ENCODE measurements around the gene TRIM66. TPM values are rescaled to one million over a fixed set of nuclear protein-coding genes. Genes with fewer than 3 reads are reported as not detected.

The TRIM66 gene, protein sequence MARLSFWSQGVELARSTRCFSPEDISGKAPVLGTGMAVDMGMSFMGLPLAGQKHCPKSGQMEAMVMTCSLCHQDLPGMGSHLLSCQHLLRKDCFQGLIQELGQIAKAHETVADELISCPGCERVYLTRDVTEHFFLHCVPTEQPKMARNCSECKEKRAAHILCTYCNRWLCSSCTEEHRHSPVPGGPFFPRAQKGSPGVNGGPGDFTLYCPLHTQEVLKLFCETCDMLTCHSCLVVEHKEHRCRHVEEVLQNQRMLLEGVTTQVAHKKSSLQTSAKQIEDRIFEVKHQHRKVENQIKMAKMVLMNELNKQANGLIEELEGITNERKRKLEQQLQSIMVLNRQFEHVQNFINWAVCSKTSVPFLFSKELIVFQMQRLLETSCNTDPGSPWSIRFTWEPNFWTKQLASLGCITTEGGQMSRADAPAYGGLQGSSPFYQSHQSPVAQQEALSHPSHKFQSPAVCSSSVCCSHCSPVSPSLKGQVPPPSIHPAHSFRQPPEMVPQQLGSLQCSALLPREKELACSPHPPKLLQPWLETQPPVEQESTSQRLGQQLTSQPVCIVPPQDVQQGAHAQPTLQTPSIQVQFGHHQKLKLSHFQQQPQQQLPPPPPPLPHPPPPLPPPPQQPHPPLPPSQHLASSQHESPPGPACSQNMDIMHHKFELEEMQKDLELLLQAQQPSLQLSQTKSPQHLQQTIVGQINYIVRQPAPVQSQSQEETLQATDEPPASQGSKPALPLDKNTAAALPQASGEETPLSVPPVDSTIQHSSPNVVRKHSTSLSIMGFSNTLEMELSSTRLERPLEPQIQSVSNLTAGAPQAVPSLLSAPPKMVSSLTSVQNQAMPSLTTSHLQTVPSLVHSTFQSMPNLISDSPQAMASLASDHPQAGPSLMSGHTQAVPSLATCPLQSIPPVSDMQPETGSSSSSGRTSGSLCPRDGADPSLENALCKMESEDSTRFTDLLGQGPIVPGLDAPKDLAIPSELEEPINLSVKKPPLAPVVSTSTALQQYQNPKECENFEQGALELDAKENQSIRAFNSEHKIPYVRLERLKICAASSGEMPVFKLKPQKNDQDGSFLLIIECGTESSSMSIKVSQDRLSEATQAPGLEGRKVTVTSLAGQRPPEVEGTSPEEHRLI (N-terminal part only)
- total RNA-seq (5.6 and 13.7 TPM in 2 replicates), polyA plus RNA-seq (2.5 and 3.9 TPM in 2 replicates), polyA minus RNA-seq (ENCODE audit: low replicate concordance) (2.0 and 2.7 TPM in 2 replicates)
- 1.5 and 1.6 TPM in 2 replicates for polyA plus RNA-seq (2012)

DNA sequence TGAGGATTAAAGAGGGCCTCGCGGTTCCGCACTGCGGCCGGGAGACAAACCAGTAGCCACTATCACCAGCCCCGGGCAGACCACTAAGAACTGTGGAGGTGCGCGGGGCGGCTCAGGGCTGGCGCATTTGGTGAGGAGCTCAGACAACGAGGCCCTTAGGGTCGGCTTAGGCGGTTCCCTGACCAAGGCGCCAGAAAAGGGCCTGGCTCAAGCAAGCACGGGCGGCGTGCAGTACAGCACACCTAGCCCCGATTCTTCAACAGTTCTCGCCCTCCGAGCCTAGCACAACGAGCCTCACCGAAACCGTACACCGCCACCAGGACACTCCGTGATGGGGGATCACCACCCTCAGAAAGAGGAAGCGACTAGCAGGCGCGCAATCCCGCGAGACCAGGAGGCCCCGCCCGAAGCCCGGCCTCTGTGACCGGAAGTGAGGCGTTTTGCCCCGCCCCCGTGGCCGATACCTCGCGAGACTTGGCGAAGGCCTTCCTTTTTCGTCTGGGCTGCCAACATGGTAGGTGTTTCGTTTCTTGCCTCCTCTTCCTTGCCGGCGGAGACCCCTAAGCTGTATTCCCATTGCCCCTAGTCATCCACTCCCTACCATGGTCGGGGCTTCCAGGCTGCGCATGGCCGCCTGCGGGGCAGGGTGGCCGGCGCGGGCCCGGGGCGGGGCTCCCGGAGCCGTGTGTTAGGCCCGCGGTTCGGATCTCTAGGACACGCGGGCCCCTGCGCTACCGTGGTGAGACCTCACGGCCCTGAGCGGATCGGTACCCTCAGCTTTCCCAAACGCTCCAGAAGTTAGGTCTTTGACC lies at the start of gene TRIM66, which contains the start of gene RPL27A:
TRIM66 (minus strand) TSS at position 363 of the 812 bp plus-strand sequence. CDS start 10,391 bp downstream, outside the sequence.
RPL27A (plus strand) TSS at position 490 of the 812 bp plus-strand sequence; CDS start at position 512, 22 bp downstream.
- Histone ChIP-seq H3K36me3 (ENCODE audit: control insufficient read depth, insufficient read depth, low read length) (peaks cover 18% of the 10 kb centered on the region), H3K9ac (ENCODE audit: insufficient read depth, low read length) (peak within 1 kb of the TSS; percentile 99), H3K79me2 (ENCODE audit: control insufficient read depth, insufficient read depth, low read length) (peaks cover 43% of the 10 kb centered on the region), H3K9me3 (ENCODE audit: control insufficient read depth, insufficient read depth, low read depth, low read length) (no peaks in the 10 kb centered on the region), H3K4me3 (replicated peaks in 1 of 4; ENCODE audit: control extremely low read depth in 1 of 4, insufficient read depth in 1 of 4, low read depth in 3 of 4, low read length in 4 of 4) (peak within 1 kb of the TSS; percentile 89 to 100 (median 97)), H3K27me3 (ENCODE audit: control insufficient read depth, insufficient read depth, low read length) (no peaks in the 10 kb centered on the region), H3K27ac (ENCODE audit: insufficient read depth, low read length) (peak within 1 kb of the TSS; percentile 98), H2AFZ (ENCODE audit: low read length) (peak within 1 kb of the TSS; percentile 22), H3K4me2 (ENCODE audit: extremely low read depth, insufficient read depth, low read length) (peak within 1 kb of the TSS; percentile 95), H3K4me1 (ENCODE audit: control insufficient read depth, extremely low read depth, insufficient read depth, low read length) (peaks cover 6% of the 10 kb centered on the region), H4K20me1 (ENCODE audit: control insufficient read depth, extremely low read depth, insufficient read depth, low read length) (no peaks in the 10 kb centered on the region)
- TF ChIP-seq, protein P1, sequence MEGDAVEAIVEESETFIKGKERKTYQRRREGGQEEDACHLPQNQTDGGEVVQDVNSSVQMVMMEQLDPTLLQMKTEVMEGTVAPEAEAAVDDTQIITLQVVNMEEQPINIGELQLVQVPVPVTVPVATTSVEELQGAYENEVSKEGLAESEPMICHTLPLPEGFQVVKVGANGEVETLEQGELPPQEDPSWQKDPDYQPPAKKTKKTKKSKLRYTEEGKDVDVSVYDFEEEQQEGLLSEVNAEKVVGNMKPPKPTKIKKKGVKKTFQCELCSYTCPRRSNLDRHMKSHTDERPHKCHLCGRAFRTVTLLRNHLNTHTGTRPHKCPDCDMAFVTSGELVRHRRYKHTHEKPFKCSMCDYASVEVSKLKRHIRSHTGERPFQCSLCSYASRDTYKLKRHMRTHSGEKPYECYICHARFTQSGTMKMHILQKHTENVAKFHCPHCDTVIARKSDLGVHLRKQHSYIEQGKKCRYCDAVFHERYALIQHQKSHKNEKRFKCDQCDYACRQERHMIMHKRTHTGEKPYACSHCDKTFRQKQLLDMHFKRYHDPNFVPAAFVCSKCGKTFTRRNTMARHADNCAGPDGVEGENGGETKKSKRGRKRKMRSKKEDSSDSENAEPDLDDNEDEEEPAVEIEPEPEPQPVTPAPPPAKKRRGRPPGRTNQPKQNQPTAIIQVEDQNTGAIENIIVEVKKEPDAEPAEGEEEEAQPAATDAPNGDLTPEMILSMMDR (conservative IDR thresholded peaks at IDR 0.05 in 1 of 2, IDR thresholded peaks at IDR 0.05 in 1 of 2; ENCODE audit: low read depth in 1 of 2, low read length in 2 of 2), result peak in 1 of 2 donors; percentile 16
- TF ChIP-seq EZH2 (IDR thresholded peaks at IDR 0.05; ENCODE audit: low read length, missing control alignments), result no peak
- peak; percentile 94 to 97 for DNase-seq (ENCODE audit: low read depth in 2 of 2)

DNA sequence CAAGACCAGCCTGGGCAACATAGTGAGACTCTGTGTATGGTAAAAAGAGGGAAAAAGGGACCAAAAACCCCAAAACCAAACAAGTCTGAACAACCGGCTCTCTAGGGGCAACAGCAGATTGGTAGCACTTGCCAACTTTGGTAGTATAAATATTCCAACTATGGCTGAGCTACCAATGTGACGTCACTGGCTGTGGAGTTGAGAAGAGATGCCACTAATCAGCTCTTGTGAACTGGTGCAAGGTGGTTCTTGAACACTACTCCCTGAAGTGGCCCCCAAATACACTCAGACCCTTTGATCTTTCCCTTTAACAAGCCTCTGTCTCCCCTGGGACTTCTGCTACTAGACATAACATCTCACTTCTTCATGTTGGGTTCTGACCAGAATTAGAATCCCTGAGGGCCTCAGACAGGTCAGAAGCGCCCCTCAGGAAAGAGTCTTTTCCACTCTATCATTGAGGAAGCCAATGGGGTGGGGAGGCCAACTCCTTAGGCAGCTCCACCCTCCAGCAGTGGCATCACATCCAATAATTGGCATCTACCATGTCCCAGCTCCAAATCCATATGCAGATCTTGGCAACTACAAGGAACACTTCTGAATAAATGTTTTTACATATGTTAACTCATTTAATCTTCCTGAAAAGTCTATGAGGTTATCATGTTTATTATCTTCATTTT lies 49.3 kb upstream of the TRIM66 start:
- Histone ChIP-seq H3K9ac (ENCODE audit: insufficient read depth, low read length) (no peak overlapping the region), H3K36me3 (ENCODE audit: control insufficient read depth, insufficient read depth, low read length) (peaks cover 7% of the 10 kb centered on the region), H4K20me1 (ENCODE audit: control insufficient read depth, extremely low read depth, insufficient read depth, low read length) (no peaks in the 10 kb centered on the region), H3K9me3 (ENCODE audit: control insufficient read depth, insufficient read depth, low read depth, low read length) (no peaks in the 10 kb centered on the region), H3K27ac (ENCODE audit: insufficient read depth, low read length) (no peak overlapping the region), H3K79me2 (ENCODE audit: control insufficient read depth, insufficient read depth, low read length) (no peaks in the 10 kb centered on the region), H3K4me2 (ENCODE audit: extremely low read depth, insufficient read depth, low read length) (no peak overlapping the region), H3K4me3 (replicated peaks in 1 of 4; ENCODE audit: control extremely low read depth in 1 of 4, insufficient read depth in 1 of 4, low read depth in 3 of 4, low read length in 4 of 4) (no peak overlapping the region), H3K27me3 (ENCODE audit: control insufficient read depth, insufficient read depth, low read length) (no peaks in the 10 kb centered on the region), H2AFZ (ENCODE audit: low read length) (no peak overlapping the region), H3K4me1 (ENCODE audit: control insufficient read depth, extremely low read depth, insufficient read depth, low read length) (peaks cover 34% of the 10 kb centered on the region)
- no peak for DNase-seq (ENCODE audit: low read depth in 2 of 2)
- TF ChIP-seq EZH2 (IDR thresholded peaks at IDR 0.05; ENCODE audit: low read length, missing control alignments), result no peak
- TF ChIP-seq, protein P1 (conservative IDR thresholded peaks at IDR 0.05 in 1 of 2, IDR thresholded peaks at IDR 0.05 in 1 of 2; ENCODE audit: low read depth in 1 of 2, low read length in 2 of 2), result no peak

Measured in fibroblast of lung (primary cell).